ENCODE results near the gene BAZ2A.

DNA sequence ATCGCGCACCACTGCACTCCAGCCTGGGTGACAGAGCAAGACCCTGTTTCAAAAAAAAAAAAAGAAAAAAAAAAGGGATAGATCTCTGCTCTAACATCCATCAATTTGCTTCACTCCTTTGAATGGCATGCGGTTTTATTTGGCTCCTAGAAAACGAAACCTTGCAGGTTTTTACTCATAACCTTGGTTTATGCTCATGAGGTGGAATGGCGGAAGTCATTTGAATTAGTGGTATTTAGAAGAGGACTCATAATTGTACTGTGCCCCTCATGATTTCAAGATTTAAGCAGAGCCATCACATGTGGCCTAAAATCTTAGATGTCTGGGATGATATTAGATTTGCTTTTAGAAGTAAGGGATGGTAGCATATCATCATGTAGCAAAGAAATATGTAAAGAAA, 79.1 kb downstream of the BAZ2A start:
- TF ChIP-seq RARB (CRISPR knock-in tag; IDR thresholded peaks at IDR 0.05) (no peak), CSDC2 (CRISPR knock-in tag; IDR thresholded peaks at IDR 0.05) (no peak)
